Endothelial cell of umbilical vein (primary cell): ENCODE data around the gene CCDC160. TPM values are rescaled to one million over a fixed set of nuclear protein-coding genes. Genes with fewer than 3 reads are reported as not detected.

Experiments used
- BruUV-seq: library from RNA; stranded (reverse); fragments of 400-500 nt; replicated peaks from 2 replicates; lab custom pipeline; 2021; lab: Mats Ljungman, UMichigan
- CTCF ChIA-PET: fragments of 300-600, 350-600 bp; sonication (Branson Sonifier 250); formaldehyde crosslinking; loops from one replicate; lab custom pipeline; 2021; ENCODE audit warnings: antibody characterized with exemption, inconsistent platforms; lab: Charles Lee
- POLR2A ChIA-PET: fragments of 300-600, 350-600 bp; sonication (Branson Sonifier 250); formaldehyde crosslinking; loops from one replicate; lab custom pipeline; 2021; ENCODE audit warnings: antibody characterized with exemption, inconsistent platforms; lab: Charles Lee
- DNase-seq: peaks from one replicate; pipeline ENCODE4 v3.0.0-alpha.2; 2011; ENCODE audit warnings: low read depth, low spot score
- FAIRE-seq: peaks from 2 replicates; lab custom pipeline; 2011; peaks lifted over from hg19 to GRCh38; lab: Jason Lieb, UNC
- H2AFZ ChIP-seq: 2 replicates; pipeline ENCODE4 v1.6.0; 2012; ENCODE audit warnings: low read depth, low read length, control low read depth, inconsistent platforms
- H3K27ac ChIP-seq: 2 replicates; pipeline ENCODE4 v1.5.1; 2011; ENCODE audit warnings: low read depth, mild to moderate bottlenecking, control low read depth, low read length, moderate library complexity; ENCODE audit not compliant: insufficient read depth
- H3K27me3 ChIP-seq, 2 experiments: 2 replicates each; pipeline versions ENCODE4 v1.6.0 to v1.6.1; 2011; ENCODE audit warnings: low read length in 2 of 2, mixed read lengths in 1 of 2; ENCODE audit not compliant: control insufficient read depth in 2 of 2, insufficient read depth in 2 of 2
- H3K36me3 ChIP-seq, 2 experiments: 2 replicates in 1 of 2; 3 replicates in 1 of 2; pipeline ENCODE4 v1.5.1; 2011; ENCODE audit warnings: low read length in 2 of 2, mild to moderate bottlenecking in 1 of 2, moderate library complexity in 1 of 2; ENCODE audit not compliant: control insufficient read depth in 2 of 2, insufficient read depth in 2 of 2; ENCODE audit errors: extremely low read depth in 1 of 2
- H3K4me1 ChIP-seq: 3 replicates; pipeline ENCODE4 v1.5.1; 2011; ENCODE audit warnings: mild to moderate bottlenecking, low read length; ENCODE audit not compliant: control insufficient read depth, insufficient read depth; ENCODE audit errors: extremely low read depth
- H3K4me2 ChIP-seq: 2 replicates; pipeline ENCODE4 v1.6.1; 2011; ENCODE audit warnings: low read length, control low read depth, mixed read lengths; ENCODE audit not compliant: insufficient read depth
- H3K4me3 ChIP-seq, 3 experiments: fragments of 200-600 bp in 1 of 3; sonication (generic), shearing (Covaris generic) in 1 of 3; replicated peaks in 1 of 3; 2 replicates each; pipeline ENCODE4 v1.5.1; 2011 to 2016; ENCODE audit warnings: control low read depth in 3 of 3, low read length in 3 of 3, mild to moderate bottlenecking in 2 of 3, inconsistent platforms in 1 of 3, low read depth in 1 of 3, moderate library complexity in 1 of 3; ENCODE audit not compliant: insufficient read depth in 1 of 3
- H3K79me2 ChIP-seq: 2 replicates; pipeline ENCODE4 v1.6.0; 2012; ENCODE audit warnings: low read length, inconsistent platforms; ENCODE audit not compliant: control insufficient read depth, insufficient read depth
- H3K9ac ChIP-seq: replicated peaks from 2 replicates; pipeline ENCODE3; 2011; ENCODE audit warnings: low read length, control low read depth; ENCODE audit not compliant: insufficient read depth; ENCODE audit errors: extremely low read depth
- H3K9me1 ChIP-seq: replicated peaks from 3 replicates; pipeline ENCODE4 v1.6.0; 2011; ENCODE audit warnings: mild to moderate bottlenecking, low read length; ENCODE audit not compliant: control insufficient read depth, insufficient read depth; ENCODE audit errors: extremely low read depth
- H3K9me3 ChIP-seq: replicated peaks from 2 replicates; pipeline ENCODE4 v1.5.1; 2012; ENCODE audit warnings: low read length, inconsistent platforms; ENCODE audit not compliant: control insufficient read depth, insufficient read depth
- H4K20me1 ChIP-seq: replicated peaks from 2 replicates; pipeline ENCODE3; 2011; ENCODE audit warnings: mild to moderate bottlenecking, low read length; ENCODE audit not compliant: control insufficient read depth, insufficient read depth; ENCODE audit errors: extremely low read depth
- CTCF ChIP-seq, 2 donors: IDR thresholded peaks; 1 replicate in 1 of 2; 2 replicates in 1 of 2; pipeline ENCODE4 v1.5.1; 2011; ENCODE audit warnings: low read length in 2 of 2, mild to moderate bottlenecking in 2 of 2, moderate library complexity in 2 of 2, control low read depth in 1 of 2, inconsistent platforms in 1 of 2, low read depth in 1 of 2; ENCODE audit not compliant: insufficient read depth in 1 of 2; ENCODE audit errors: extremely low read depth in 1 of 2
- EZH2 ChIP-seq: IDR thresholded peaks from 2 replicates; pipeline ENCODE4 v1.6.1; 2012; ENCODE audit warnings: borderline replicate concordance, low read depth, mild to moderate bottlenecking, moderate library complexity, low read length, inconsistent platforms; ENCODE audit not compliant: severe bottlenecking
- FOS ChIP-seq: IDR thresholded peaks from 2 replicates; pipeline ENCODE4 v1.6.1; 2011; ENCODE audit warnings: mild to moderate bottlenecking, low read length, moderate library complexity, borderline replicate concordance; ENCODE audit not compliant: insufficient read depth
- GATA2 ChIP-seq: IDR thresholded peaks from 2 replicates; pipeline ENCODE4 v1.7.0; 2011; ENCODE audit warnings: low read depth, mild to moderate bottlenecking, moderate library complexity, mixed read lengths, low read length; ENCODE audit not compliant: insufficient read length, insufficient read depth
- JUN ChIP-seq: IDR thresholded peaks from 2 replicates; pipeline ENCODE4 v1.6.1; 2011; ENCODE audit warnings: borderline replicate concordance, low read depth; ENCODE audit not compliant: insufficient read length, insufficient read depth
- MAX ChIP-seq: IDR thresholded peaks from 2 replicates; pipeline ENCODE4 v1.6.1; 2011; ENCODE audit not compliant: insufficient read depth, insufficient read length
- MYC ChIP-seq: IDR thresholded peaks from one replicate; pipeline ENCODE4 v1.6.1; 2011; ENCODE audit warnings: mild to moderate bottlenecking, low read depth, low read length
- POLR2A ChIP-seq: IDR thresholded peaks from 2 replicates; pipeline ENCODE4 v1.6.1; 2012; ENCODE audit warnings: low read depth, mild to moderate bottlenecking, control low read depth, low read length
- POLR2AphosphoS5 ChIP-seq: IDR thresholded peaks from 2 replicates; pipeline ENCODE4 v1.6.1; 2012; ENCODE audit warnings: low read depth, mild to moderate bottlenecking, control low read depth, low read length, moderate library complexity; ENCODE audit not compliant: insufficient read depth
- dilution Hi-C: fragments of 300-500 bp; cut with MboI; formaldehyde crosslinking; loops from one replicate; pipeline ENCODE4 v1.15.0; 2019; ENCODE audit warnings: low sequenced_read_pairs; ENCODE audit not compliant: extremely low pct_ligation_motif_present
- intact Hi-C: fragments of 100-400 bp; cut with micrococcal nuclease; formaldehyde crosslinking; loops from one replicate; pipeline ENCODE4 v1.10.0; 2022
- polyA plus RNA-seq, 4 experiments: library from polyadenylated mRNA; depleted of rRNA in 3 of 4; stranded (reverse) in 3 of 4; unstranded in 1 of 4; fragments of >200 nt; gene quantifications; 2 replicates each; pipeline versions ENCODE4 v1.2.1 to v1.2.3, GENCODE V29; 2011 to 2012; ENCODE audit warnings: missing spikeins in 1 of 4
- total RNA-seq: library from RNA; stranded (reverse); gene quantifications from 2 replicates; pipeline ENCODE4 v1.2.3, GENCODE V29; 2021

Gene CCDC160
- total and polyA plus RNA-seq, 2 donors (not counting 3 experiments of a cell fraction or from before 2014, with no cell fraction given): not detected

- TF ChIP-seq POLR2AphosphoS5 (no peak), FOS (no peak), CTCF (IDR thresholded peaks at IDR 0.05; ENCODE audit: extremely low read depth in 1 of 2, insufficient read depth in 1 of 2, low read depth in 1 of 2, low read length in 2 of 2) (no peak), MAX (no peak), POLR2A (no peak), JUN (no peak), MYC (no peak), GATA2 (no peak), EZH2 (no peak)
- Histone ChIP-seq H3K79me2 (no peaks in the 10 kb centered on the region), H3K9me3 (no peaks in the 10 kb centered on the region), H3K27me3 (no peaks in the 10 kb centered on the region), H3K9me1 (no peaks in the 10 kb centered on the region), H4K20me1 (no peaks in the 10 kb centered on the region), H3K4me2 (no peak overlapping the region), H3K9ac (no peak overlapping the region), H3K27ac (no peak overlapping the region), H3K4me3 (no peak overlapping the region), H2AFZ (no peak overlapping the region), H3K4me1 (no peaks in the 10 kb centered on the region), H3K36me3 (no peaks in the 10 kb centered on the region)
- DNase-seq: no peak
- ChIA-PET POLR2A (no interaction called here), CTCF (no interaction called here)
- intact Hi-C loops (no loop called here), dilution Hi-C loops (no loop called here)
- no TSS peak for BruUV-seq
- no peak for FAIRE-seq
Observed at GRCh38 chrX:134247492-134247891, 10.5 kb downstream of the CCDC160 start.
